ENCODE results near the gene SETX.
"Not testable (repeated sequence)": the region's sequence is repeated elsewhere in the genome, so short reads cannot be mapped to it uniquely, and the experiment has no call there.

The SETX gene, protein sequence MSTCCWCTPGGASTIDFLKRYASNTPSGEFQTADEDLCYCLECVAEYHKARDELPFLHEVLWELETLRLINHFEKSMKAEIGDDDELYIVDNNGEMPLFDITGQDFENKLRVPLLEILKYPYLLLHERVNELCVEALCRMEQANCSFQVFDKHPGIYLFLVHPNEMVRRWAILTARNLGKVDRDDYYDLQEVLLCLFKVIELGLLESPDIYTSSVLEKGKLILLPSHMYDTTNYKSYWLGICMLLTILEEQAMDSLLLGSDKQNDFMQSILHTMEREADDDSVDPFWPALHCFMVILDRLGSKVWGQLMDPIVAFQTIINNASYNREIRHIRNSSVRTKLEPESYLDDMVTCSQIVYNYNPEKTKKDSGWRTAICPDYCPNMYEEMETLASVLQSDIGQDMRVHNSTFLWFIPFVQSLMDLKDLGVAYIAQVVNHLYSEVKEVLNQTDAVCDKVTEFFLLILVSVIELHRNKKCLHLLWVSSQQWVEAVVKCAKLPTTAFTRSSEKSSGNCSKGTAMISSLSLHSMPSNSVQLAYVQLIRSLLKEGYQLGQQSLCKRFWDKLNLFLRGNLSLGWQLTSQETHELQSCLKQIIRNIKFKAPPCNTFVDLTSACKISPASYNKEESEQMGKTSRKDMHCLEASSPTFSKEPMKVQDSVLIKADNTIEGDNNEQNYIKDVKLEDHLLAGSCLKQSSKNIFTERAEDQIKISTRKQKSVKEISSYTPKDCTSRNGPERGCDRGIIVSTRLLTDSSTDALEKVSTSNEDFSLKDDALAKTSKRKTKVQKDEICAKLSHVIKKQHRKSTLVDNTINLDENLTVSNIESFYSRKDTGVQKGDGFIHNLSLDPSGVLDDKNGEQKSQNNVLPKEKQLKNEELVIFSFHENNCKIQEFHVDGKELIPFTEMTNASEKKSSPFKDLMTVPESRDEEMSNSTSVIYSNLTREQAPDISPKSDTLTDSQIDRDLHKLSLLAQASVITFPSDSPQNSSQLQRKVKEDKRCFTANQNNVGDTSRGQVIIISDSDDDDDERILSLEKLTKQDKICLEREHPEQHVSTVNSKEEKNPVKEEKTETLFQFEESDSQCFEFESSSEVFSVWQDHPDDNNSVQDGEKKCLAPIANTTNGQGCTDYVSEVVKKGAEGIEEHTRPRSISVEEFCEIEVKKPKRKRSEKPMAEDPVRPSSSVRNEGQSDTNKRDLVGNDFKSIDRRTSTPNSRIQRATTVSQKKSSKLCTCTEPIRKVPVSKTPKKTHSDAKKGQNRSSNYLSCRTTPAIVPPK (N-terminal part only)

DNA sequence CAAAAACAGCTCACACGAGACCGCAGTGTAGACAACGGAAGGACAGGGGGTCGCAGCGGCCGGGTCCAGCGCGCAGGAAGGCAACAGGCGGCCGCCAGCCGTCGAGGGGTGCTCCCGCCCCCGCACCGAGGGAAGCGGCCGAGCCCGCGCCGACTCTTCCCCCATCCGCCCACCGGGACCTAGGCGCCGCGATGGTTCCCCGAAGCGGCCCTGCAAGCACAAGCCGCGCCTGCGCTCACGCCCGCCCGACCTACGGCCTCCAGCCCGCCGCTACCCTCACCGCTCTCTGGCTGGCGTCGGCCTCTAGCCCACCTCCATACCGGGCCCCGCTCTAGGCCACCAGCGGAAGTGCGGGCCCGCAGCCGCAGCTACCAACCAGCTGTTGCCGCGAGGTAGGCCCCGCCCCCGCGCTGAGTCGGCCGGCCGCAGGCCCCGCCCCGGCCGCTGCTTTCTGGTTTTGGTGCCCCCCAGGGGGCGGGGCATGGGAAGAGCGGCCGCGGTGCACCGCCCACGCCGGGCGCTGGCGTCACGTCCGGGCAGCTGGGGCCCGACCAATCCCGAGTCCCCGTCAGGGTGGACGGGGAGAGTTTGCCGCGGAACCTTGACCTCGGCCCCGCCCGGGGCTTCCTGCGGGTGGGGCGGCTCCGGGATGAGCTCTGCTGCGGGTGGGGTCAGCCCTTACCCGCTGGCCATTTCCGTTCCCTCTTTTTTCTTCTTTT lies at the start of gene SETX:
TSS of gene SETX (minus strand) at position 350 of the 719 bp plus-strand sequence. CDS start 5,558 bp downstream, outside the sequence.
- peak; percentile 97 for DNase-seq (ENCODE audit: low read depth)

DNA sequence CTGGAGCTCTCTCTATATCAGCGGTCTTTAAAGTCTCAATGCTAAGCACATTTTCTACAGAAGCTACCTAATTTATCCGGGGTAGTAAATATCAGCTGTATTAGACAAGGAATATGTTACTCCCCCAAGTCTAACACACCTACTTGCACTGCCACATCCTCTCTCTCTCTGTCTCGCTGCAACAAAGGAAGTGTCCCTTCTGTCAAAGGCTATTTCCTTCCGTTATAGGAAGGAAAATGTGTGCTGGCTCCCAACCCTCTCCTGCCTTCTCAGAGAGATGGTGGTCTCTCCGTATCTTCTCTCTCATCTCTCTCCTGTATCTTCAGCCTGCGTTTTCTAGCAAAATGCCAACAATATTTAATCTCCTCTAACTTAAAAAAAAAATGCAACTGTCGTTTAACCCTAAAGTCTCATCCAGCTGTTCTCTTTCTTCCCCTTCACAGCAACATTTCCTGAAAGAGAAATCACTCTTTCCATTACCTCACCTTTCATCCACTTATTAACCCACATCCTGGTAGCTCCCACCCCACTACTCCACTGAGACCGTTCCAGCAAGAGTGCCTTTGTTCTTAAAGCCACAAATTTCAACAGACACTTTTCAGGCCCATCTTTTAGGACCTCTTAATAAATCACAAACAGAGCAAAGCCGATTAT lies 49.6 kb upstream of the SETX start:
- no peak for DNase-seq (ENCODE audit: low read depth)

DNA sequence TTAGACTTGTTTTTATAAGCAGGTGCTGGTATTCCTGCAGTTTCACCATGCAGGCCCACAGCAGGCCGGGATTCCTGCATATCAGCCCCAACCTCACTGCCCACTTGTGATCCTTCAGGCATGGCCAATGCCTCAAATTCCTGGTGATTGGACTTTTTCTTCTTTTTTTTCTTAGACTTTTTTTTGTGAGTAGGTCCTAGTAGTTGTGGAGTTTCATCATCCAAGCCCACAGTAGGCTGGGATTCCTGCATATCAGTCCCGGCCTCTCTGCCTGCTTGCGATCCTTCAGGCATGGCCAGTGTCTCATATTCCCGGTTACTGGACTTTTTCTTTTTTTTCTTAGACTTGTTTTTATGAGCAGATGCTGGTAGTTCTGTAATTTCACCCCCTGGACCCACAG lies 47.0 kb upstream of the SETX start:
- no peak for DNase-seq (ENCODE audit: low read depth)

DNA sequence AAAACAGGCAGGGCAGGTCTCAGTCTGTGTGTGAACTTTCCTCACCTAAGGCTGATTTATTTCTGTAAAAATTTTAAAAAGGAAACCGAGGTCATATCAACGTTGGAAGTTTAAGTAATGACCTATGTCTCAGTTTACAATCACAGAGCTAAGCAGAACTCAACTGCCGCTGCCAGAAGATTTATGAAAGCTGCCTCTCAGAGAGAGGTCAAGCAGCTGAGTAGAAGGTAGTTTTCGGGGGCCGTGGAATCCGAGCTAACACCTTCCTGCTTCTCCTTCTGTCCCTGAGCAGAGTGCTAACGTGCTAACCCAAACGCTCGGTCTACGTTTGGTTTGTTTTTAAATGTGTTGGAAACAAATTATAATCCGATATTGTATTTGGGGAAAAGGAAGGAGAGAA lies 40.8 kb upstream of the SETX start:
- DNase-seq (ENCODE audit: low read depth) = no peak

DNA sequence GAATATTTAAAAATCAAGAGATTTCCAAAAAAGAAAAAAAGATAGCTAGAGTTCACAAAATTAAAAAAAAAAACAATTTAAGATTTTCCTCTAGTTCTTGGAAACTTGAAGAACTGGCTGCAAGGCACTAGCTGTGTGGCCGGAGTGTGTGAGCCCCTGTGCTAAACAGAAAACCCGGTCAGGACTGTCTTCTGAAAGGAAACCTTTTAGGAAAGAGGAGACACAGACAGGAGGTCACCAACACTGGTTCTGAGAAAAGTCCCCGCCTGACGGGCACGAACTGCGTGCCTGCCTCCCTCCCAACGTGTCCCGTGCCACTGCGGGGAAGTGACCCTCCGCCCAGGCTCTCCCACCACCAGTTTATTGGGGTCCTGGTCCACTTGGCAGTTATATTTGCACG lies 36.7 kb upstream of the SETX start:
- DNase-seq (ENCODE audit: low read depth) = no peak

DNA sequence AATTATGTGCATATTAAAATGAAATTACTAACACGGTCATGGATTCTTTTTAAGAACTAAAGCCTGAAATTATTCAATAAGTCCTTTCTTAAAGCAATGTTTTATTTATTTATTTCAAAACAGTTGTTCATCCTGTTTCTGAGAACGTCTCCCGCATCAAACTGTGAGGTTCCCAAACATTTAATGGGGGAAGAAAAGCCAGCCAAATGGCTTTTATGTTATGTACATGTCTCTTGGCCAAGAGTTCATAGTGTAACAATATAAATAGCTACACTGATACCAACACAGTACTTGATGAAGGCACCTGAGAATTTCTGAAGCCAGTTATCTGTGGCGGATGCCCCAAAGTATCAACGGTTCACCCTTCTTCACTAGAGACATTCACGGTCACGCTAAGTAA lies 36.2 kb upstream of the SETX start:
- no peak for DNase-seq (ENCODE audit: low read depth)

DNA sequence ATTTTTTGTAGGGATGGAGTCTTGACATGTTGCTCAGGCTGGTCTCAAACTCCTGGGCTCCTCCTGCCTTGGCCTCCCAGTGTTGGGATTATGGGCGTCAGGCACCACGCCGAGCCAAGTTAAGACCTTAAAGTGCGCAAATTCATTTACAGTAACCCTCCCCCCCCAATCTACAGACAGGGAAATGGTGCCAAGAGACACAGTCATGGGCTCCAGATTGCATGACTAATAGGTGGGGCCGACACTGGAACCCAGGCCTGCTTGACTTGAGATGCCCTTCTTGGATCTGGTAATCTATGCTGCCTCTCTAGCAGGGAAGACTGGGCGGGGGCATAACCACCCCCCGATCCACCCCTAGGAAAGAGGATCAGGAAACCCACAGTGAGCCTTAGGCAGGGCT lies 32.3 kb upstream of the SETX start:
- no peak for DNase-seq (ENCODE audit: low read depth)

DNA sequence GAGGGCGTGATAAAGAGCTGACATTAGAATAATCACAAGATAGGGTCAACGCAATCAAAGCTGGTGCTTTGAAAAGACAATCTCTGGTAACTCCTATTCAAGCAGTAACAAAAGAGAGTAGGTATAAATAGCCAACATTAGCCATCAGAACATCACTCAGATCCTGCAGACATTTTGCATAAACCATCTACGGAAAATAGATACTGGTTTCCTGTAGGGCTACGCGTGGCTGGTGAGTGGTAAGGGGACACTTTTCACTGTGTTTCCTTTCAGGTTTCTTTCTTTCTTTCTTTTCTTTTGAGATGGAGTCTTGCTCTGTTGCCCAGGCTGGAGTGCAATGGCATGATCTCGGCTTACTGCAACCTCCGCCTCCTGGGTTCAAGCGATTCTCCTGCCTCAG lies 29.6 kb upstream of the SETX start:
- no peak for DNase-seq (ENCODE audit: low read depth)

DNA sequence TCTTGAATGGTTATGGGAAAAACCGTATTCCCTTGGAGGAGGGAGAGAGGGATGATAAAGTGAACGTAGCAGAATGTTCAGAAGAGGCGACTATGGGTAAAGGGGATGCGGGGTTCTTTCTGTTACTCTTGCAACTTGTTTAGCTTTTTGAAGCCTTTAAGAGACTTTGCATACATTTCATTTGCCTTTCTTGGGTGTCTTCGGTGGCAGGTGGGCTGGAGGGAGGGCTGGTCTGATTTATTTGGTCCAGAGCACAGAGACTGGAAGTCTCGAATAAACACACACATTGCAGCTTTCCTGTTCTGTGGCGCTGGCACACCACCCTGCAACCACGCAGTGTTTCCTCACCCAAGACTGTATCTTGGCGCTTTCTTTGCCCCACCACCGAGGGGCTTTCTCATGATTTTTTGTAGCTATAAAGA lies 28.7 kb upstream of the SETX start:
- no peak for DNase-seq (ENCODE audit: low read depth)

DNA sequence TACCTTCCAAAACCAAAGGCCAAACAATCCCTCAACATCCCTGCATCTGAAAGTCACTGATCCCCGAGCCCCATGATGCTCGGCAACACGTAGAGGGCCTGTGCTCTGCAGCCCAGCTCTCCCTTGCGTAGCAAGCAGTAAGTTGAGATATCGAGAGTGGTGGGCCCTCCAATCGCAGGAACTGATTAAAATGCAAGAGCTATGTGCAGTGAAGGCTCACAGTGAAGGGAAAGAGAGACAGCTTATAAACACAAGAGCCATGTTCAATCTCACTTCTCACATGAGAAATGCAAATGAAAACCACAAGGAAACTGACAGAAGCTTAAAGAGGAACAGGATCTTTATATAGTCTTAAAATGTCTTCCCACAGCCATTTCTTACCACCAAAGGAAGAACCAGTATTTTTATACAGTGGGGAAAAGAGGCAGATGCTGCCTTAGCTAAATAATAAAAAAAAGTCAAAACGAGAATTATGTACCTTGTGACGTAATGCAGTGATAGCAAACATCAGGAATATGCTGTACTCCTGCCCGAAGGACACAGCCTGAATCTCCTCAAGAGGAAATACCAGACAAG lies 27.3 kb upstream of the SETX start:
- no peak for DNase-seq (ENCODE audit: low read depth)

DNA sequence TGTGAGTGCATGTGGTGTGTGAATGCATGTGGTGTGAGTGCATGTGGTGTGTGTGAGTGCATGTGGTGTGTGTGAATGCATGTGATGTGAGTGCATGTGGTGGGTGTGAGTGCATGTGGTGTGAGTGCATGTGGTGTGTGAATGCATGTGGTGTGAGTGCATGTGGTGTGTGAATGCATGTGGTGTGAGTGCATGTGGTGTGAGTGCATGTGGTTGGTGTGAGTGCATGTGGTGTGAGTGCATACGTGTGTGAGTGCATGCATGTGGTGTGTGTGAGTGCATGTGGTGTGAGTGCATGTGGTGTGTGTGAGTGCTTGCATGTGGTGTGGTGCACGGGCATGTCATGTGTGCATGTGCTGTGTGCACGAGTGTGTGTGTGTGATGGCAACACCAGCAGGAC lies 23.6 kb upstream of the SETX start:
- not testable (repeated sequence) for DNase-seq (ENCODE audit: low read depth)

DNA sequence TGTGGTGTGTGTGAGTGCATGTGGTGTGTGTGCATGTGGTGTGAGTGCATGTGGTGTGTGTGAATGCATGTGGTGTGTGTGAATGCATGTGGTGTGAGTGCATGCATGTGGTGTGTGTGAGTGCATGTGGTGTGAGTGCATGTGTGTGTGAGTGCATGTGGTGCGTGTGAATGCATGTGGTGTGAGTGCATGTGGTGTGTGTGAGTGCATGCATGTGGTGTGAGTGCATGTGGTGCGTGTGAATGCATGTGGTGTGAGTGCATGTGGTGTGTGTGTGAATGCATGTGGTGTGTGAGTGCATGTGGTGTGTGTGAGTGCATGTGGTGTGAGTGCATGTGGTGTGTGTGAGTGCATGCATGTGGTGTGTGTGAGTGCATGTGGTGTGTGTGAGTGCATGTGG lies 23.0 kb upstream of the SETX start:
- not testable (repeated sequence) for DNase-seq (ENCODE audit: low read depth)

DNA sequence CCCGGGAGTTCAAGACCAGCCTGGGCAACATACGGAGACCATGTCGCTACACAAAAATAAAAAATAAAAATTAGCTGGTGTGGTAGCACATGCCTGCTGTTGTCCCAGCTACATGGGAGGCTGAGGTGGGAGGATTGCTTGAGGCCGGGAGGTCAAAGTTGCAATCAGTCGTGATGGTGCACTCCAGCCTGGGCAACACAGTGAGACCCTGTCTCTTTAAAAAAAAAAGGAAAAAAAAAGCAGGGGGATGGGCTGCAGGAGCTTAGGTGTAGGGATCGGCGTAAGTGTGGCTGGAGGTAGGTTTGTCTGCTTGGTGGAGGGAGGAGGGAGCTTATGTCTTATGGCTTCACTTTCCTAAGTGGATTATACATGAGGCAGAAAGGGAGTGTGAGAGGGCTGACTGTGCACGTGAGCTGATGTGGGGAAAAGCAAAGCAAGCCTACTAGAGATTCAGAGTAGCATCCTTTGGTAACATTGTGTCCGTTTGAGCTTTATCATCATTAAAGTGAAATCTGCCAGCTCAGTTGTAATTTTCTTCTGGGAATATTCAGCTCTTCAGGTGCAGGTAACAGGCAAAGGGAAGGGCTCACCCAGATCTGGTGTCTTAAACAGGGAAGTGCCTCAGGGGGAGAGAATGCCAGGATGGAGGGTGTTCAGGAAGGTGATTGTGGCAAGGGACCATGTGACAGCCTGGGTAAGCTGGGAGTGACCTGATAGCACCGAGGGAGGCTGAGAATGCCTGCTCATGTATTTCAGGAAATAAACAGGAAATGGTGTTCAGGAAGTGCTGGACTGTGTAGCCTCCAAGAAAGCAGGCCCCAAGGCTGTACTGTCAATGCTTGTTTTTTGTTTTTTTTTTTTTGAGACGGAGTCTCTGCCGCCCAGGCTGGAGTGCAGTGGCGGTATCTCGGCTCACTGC lies 17.6 kb upstream of the SETX start:
- no peak for DNase-seq (ENCODE audit: low read depth)

DNA sequence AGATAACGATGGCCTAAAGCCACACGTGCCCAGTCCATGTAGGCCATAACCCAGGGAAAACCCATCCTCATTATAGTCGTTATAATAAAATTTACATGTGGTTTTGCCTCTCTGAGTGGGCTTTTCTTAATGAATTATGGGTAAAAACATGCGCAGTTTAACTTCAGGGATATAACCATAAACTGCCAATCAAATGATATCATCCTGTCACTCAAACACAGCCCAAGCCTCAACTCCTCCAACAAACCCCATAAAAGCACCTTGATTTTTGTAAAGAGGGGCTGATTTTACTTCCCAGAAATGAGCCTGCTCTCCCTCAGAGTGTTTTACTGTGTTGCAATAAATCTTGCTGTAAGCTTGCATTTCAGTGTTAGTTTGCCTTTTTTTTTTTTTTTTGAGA lies 15.8 kb upstream of the SETX start:
- DNase-seq (ENCODE audit: low read depth) = no peak

DNA sequence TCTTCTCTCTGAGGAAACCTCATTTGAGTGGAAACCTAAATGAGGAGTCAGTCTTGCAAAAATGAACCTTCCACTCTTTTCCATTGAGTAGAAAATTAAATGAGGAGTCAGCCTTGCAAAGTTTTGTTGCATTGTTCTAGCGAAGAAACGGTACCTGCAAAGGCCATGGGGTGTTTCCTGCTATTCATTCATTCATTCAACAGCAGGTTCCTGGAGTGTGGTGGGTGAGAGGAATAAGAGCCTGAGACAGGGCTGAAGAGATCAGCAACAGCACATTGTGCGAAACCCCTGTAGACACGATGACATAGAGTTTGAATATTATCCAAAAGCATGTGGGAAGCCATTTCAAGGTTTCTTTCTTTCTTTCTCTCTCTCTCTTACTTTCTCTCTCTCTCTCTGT lies 14.6 kb upstream of the SETX start:
- no peak for DNase-seq (ENCODE audit: low read depth)

DNA sequence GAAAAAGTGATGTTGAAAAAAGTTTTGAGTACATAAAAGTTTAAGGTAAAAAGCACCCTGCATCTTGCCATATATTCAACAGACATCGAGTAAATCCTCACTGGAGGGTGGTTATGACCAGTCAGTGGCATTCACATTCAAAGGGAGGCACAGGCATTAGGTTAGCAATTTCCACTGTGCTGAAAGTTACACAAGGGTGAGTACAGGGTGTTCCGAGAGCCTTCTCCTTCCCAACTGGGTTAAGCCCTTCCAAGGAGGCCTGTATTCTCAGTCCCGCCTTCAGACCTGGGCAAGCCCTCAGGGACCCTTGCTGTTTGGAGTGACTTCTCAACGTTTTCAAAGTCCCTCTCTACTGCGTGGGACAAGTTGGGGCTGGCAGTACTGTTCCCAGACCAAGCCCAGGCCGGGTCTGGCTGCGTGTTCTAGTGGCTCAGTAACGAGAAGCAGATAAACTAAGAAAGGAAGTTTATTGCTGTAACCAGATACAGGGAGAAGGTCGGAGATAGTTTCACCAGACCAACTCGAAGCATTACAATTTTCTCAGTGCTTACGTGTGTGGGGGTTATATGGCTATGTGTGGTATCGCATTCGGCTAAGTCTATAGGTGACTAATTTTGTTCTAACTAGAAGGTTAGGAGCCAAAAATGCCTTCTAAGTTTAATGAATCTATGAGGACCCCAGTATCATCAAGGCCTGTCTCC lies 13.0 kb upstream of the SETX start:
- no peak for DNase-seq (ENCODE audit: low read depth)

DNA sequence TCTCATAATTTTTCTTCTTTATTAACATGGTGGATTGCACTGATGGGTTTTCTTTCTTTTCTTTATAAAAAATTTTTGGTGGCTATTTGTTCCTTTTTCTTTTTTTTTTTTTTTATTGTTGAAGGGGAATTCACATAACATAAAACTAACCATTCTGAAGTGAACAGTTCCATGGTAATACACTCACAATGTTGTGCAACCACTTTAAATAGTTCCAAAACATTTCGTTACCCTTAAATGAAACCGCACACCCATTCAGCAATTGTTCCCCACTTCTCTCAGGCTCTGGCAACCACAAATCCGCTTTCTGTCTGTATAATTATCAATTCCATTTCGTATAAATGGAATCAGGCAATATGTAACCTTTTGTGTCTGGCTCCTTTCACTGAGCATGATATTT lies 11.7 kb upstream of the SETX start:
- DNase-seq (ENCODE audit: low read depth) = no peak

DNA sequence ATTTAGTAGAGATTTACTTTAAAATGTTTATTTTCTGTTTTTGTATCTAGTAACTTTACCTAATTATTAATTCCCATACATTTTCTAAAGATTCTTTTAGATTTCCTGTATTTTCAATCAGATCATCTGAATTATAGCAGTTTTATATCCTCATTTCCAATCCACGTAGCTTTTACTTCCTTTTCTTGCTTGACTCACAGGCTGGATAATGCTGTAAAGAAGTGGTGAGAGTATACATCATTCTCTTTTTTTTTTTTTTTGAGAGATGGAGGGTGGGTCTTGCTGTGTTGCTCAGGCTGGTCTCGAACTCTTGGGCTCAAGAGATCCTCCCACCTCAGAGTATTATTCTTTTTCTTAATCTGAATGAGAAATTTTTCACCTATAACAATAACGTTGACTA lies 11.2 kb upstream of the SETX start:
- no peak for DNase-seq (ENCODE audit: low read depth)

DNA sequence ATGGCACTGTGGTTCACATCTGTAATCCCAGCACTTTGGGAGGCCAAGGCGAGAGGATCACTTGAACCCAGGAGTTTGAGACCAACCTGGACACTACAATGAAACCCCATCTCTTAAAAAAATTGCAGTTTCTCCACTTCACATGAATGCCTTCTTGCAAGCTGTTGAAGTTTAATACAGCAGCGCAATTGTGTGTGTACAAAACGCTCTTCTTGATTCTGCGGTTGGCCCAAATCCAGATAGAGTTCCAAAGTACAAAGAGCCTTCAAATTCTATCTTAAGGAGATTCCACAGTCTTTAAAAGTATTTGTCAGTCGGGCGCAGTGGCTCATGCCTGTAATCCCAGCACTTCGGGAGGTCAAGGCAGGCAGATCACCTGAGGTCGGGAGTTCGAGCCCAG lies 9.3 kb upstream of the SETX start:
- no peak for DNase-seq (ENCODE audit: low read depth)
